A549 (cell line): ENCODE measurements around the gene SELENOK. TPM values are rescaled to one million over a fixed set of nuclear protein-coding genes. Genes with fewer than 3 reads are reported as not detected.
A peak's percentile ranks its signal among the peaks of the same experiment; 100 is the strongest.

Experiments used
- ATAC-seq, 2 experiments: fragments of 200-7000 bp in 1 of 2; fragments of >200 bp in 1 of 2; cut with Nextera tagmentation in 1 of 2; cut with Tn5 transposase in 1 of 2; 3 replicates each; pipeline versions ENCODE4 v1.8.0 to v1.9.1; 2018 to 2020; ENCODE audit warnings: mild to moderate bottlenecking in 1 of 2, moderate library complexity in 1 of 2
- CTCF ChIA-PET: fragments of 300-600 bp; sonication (Branson Sonifier 250); formaldehyde crosslinking; extraction: SDS; loops from one replicate; lab custom pipeline; 2021; ENCODE audit warnings: antibody characterized with exemption, inconsistent platforms; lab: Yijun Ruan, JAX
- POLR2A ChIA-PET: fragments of 350-600 bp; formaldehyde crosslinking; extraction: SDS; loops from one replicate; lab custom pipeline; 2021; ENCODE audit warnings: antibody characterized with exemption, inconsistent platforms; lab: Yijun Ruan, JAX
- DNase-seq, 2 experiments: peaks; one replicate each; pipeline versions ENCODE4 v3.0.0 to v3.0.0-alpha.2; 2011 to 2016; ENCODE audit warnings: low read depth in 1 of 2, low spot score in 1 of 2
- FAIRE-seq: peaks from 2 replicates; lab custom pipeline; 2011; peaks lifted over from hg19 to GRCh38; lab: Jason Lieb, UNC
- H3K27ac ChIP-seq, 2 experiments: fragments of >200 bp; sonication (Bioruptor Twin); formaldehyde crosslinking; 3 replicates each; pipeline ENCODE4 v1.5.1; 2016 to 2017
- H3K4me1 ChIP-seq: fragments of >200 bp; sonication (Bioruptor Twin); formaldehyde crosslinking; 3 replicates; pipeline ENCODE4 v1.6.1; 2016
- H3K4me2 ChIP-seq: fragments of >200 bp; sonication (Bioruptor Twin); formaldehyde crosslinking; 3 replicates; pipeline ENCODE4 v1.6.1; 2016
- H3K4me3 ChIP-seq: fragments of >200 bp; sonication (Bioruptor Twin); formaldehyde crosslinking; 3 replicates; pipeline ENCODE4 v1.5.1; 2016
- H3K9me3 ChIP-seq: fragments of >200 bp; sonication (Bioruptor Twin); formaldehyde crosslinking; 3 replicates; pipeline ENCODE4 v1.6.1; 2016
- ELK1 ChIP-seq: fragments of 150-350 bp; IDR thresholded peaks from 2 replicates; pipeline ENCODE4 v1.6.1; 2014; ENCODE audit warnings: low read depth, mild to moderate bottlenecking, low read length
- FOSB ChIP-seq: fragments of 250-450 bp; sonication (Bioruptor Pico); IDR thresholded peaks from 2 replicates; pipeline ENCODE4 v1.5.0; 2020; ENCODE audit warnings: mild to moderate bottlenecking, moderate library complexity
- HDAC2 ChIP-seq: fragments of 200-600 bp; sonication (generic); IDR thresholded peaks from 2 replicates; pipeline ENCODE4 v1.6.1; 2016
- HES2 ChIP-seq: fragments of >200 bp; sonication (Bioruptor Twin); formaldehyde crosslinking; IDR thresholded peaks from 2 replicates; pipeline ENCODE4 v1.6.1; 2016
- MYC ChIP-seq: IDR thresholded peaks from 2 replicates; pipeline ENCODE4 v1.6.1; 2012; ENCODE audit warnings: mild to moderate bottlenecking, inconsistent platforms, low read length, improper control_type of control experiment, borderline replicate concordance
- NFE2L2 ChIP-seq: fragments of 150-350 bp; conservative IDR thresholded peaks from 2 replicates; pipeline ENCODE4 v1.6.1; 2014; ENCODE audit warnings: low read length
- NPAS2 ChIP-seq: fragments of 250-450 bp; sonication (Bioruptor Pico); IDR thresholded peaks from 2 replicates; pipeline ENCODE4 v1.8.0; 2022; ENCODE audit warnings: mild to moderate bottlenecking, moderate library complexity, borderline replicate concordance
- PBX3 ChIP-seq: IDR thresholded peaks from 2 replicates; pipeline ENCODE4 v1.6.1; 2012
- PHF8 ChIP-seq: fragments of 200-600 bp; sonication (generic); IDR thresholded peaks from 2 replicates; pipeline ENCODE4 v1.6.1; 2016; ENCODE audit warnings: low read depth, mild to moderate bottlenecking, antibody characterized with exemption, moderate library complexity, borderline replicate concordance
- RCOR1 ChIP-seq: fragments of 150-350 bp; IDR thresholded peaks from 2 replicates; pipeline ENCODE4 v1.6.1; 2014; ENCODE audit warnings: antibody characterized with exemption, low read length, low read depth
- TP53 ChIP-seq: fragments of 250-450 bp; sonication (Bioruptor Pico); IDR thresholded peaks from 2 replicates; pipeline ENCODE4 v1.5.0; 2021; ENCODE audit warnings: mild to moderate bottlenecking, moderate library complexity
- USF2 ChIP-seq: fragments of 450-650 bp; IDR thresholded peaks from 2 replicates; pipeline ENCODE4 v1.6.1; 2014; ENCODE audit warnings: antibody characterized with exemption
- ZFP36 ChIP-seq: fragments of 450-650 bp; IDR thresholded peaks from 2 replicates; pipeline ENCODE4 v1.6.1; 2014; ENCODE audit warnings: borderline replicate concordance; ENCODE audit not compliant: partially characterized antibody
- ZSCAN20 ChIP-seq: fragments of 250-450 bp; sonication (Bioruptor Pico); IDR thresholded peaks from 2 replicates; pipeline ENCODE4 v1.8.0; 2022; ENCODE audit warnings: mild to moderate bottlenecking, moderate library complexity
- WGBS: methylation state at CpG from one replicate; pipeline ENCODE4 v1.1.6; 2017; ENCODE audit errors: missing lambda C conversion rate; 5-methylcytosine and 5-hydroxymethylcytosine counted together
- polyA plus RNA-seq, 4 experiments: library from polyadenylated mRNA; depleted of rRNA in 3 of 4; stranded (reverse); fragments of >200 nt; fragmentation: RNase III in 1 of 4; extraction: RNeasy Plus Mini Kit Qiagen cat#74134 plus additional on column Dnase treatment in 1 of 4; gene quantifications; 2 replicates in 3 of 4; 3 replicates in 1 of 4; pipeline ENCODE4 v1.2.3, GENCODE V29; 2011 to 2017

The SELENOK gene
- polyA plus RNA-seq, 2 of the 4 experiments (the other 2 are of a cell fraction): 44.3 to 54.3 TPM

GRCh38 chr3:53900666-53901331 lies 9.1 kb upstream of the SELENOK start (continued):
- TF ChIP-seq ELK1 (no peak), ZFP36 (no peak), USF2 (no peak)

GRCh38 chr3:53899750-53900149 lies 8.1 kb upstream of the SELENOK start:
- FAIRE-seq (no peak), ATAC-seq (no peak), DNase-seq (no peak)
- no peak for TF ChIP-seq TP53
- TF ChIP-seq FOSB: no peak
- no peak for TF ChIP-seq HDAC2
- no peak for TF ChIP-seq ZSCAN20
- TF ChIP-seq NFE2L2: no peak
- TF ChIP-seq USF2: no peak
- TF ChIP-seq NPAS2 (CRISPR knock-in tag): no peak
- TF ChIP-seq MYC: no peak
- TF ChIP-seq HES2: no peak
- Histone ChIP-seq H3K4me1 (no peaks in the 10 kb centered on the region), H3K4me2 (no peak overlapping the region), H3K9me3 (no peaks in the 10 kb centered on the region), H3K4me3 (no peak overlapping the region), H3K27ac (no peak overlapping the region)
- WGBS: 37% methylated on average over 2 of the region's 2 CpGs
- ChIA-PET CTCF (no interaction called here), POLR2A (no interaction called here)

- H3K9me3 ChIP-seq: no peaks in the 10 kb centered on the region
- peak overlapping the region; percentile 70 to 77 for H3K27ac ChIP-seq
- no peak for TF ChIP-seq HES2
- no peak for TF ChIP-seq PBX3
- TF ChIP-seq RCOR1: no peak
- peak; percentile 41; the same call in 1 of the 2 replicates for TF ChIP-seq PHF8
- CTCF ChIA-PET: no interaction called here
- ATAC-seq (no peak), DNase-seq (peak in 1 of 2 experiments; percentile 10), FAIRE-seq (no peak)
- H3K4me1 ChIP-seq: peaks cover 14% of the 10 kb centered on the region; the same call in 2 of the 3 replicates
- POLR2A ChIA-PET: interaction anchor here (0.7 kb wide), 1 partner anchor 11 kb away, joined by 3 read pairs; no protein-coding TSS in a partner anchor
- 49% methylated on average over 4 of the region's 4 CpGs for WGBS
- peak overlapping the region; percentile 66 for H3K4me2 ChIP-seq
- peak overlapping the region; percentile 88 for H3K4me3 ChIP-seq
Measured at GRCh38 chr3:53892286-53892637, 603 bp upstream of the SELENOK start.
